Tibial artery (tissue), 4 donors: ENCODE data around the gene CFAP61.
A peak's percentile ranks its signal among the peaks of the same experiment; 100 is the strongest.

Experiments
- DNase-seq, 2 donors: peaks; one replicate each; pipeline ENCODE4 v3.0.0-alpha.2; 2019
- H3K27ac ChIP-seq, 2 donors: fragments of 200-600 bp; sonication (generic) in 1 of 2; 1 replicate in 1 of 2; 2 replicates in 1 of 2; pipeline ENCODE4 v1.5.1; 2018 to 2019; ENCODE audit warnings: mild to moderate bottlenecking in 1 of 2
- H3K27me3 ChIP-seq, 2 donors: fragments of 200-600 bp; sonication (generic) in 1 of 2; one replicate each; pipeline versions ENCODE4 v1.5.1 to v1.6.0; 2016 to 2019
- H3K36me3 ChIP-seq, 3 donors: fragments of 200-600 bp; sonication (generic) in 2 of 3; one replicate each; pipeline ENCODE4 v1.5.1; 2016 to 2019; ENCODE audit warnings: mild to moderate bottlenecking in 2 of 3
- H3K4me1 ChIP-seq, 4 donors: fragments of 200-600 bp; sonication (generic) in 2 of 4; 1 replicate in 3 of 4; 2 replicates in 1 of 4; pipeline ENCODE4 v1.5.1; 2016 to 2019
- H3K4me3 ChIP-seq, 2 donors: fragments of 200-600 bp; sonication (generic) in 1 of 2; 1 replicate in 1 of 2; 2 replicates in 1 of 2; pipeline ENCODE4 v1.5.1; 2018 to 2019; ENCODE audit warnings: mild to moderate bottlenecking in 2 of 2
- H3K9me3 ChIP-seq, 3 donors: fragments of 200-600 bp; sonication (generic) in 1 of 3; one replicate each; pipeline ENCODE4 v1.5.1; 2016 to 2019
- CTCF ChIP-seq, 2 experiments: fragments of 200-600 bp in 1 of 2; fragments of 450-650 bp in 1 of 2; IDR thresholded peaks; one replicate each; pipeline ENCODE4 v1.5.1; 2017 to 2019; ENCODE audit warnings: antibody characterized with exemption in 2 of 2, mild to moderate bottlenecking in 1 of 2, moderate library complexity in 1 of 2
- intact Hi-C: fragments of 100-400 bp; cut with DNase I; formaldehyde crosslinking; loops from one replicate; pipeline ENCODE4 v1.15.0; 2023; ENCODE audit warnings: low total_unique reads

Gene CFAP61

GRCh38 chr20:20010639-20011500 lies 41.5 kb upstream of the CFAP61 start:
- no peak for DNase-seq
- Histone ChIP-seq H3K27ac (peak overlapping the region; percentile 79 to 90), H3K9me3 (no peaks in the 10 kb centered on the region), H3K27me3 (no peaks in the 10 kb centered on the region), H3K36me3 (no peaks in the 10 kb centered on the region), H3K4me3 (peak overlapping the region; percentile 26 to 36), H3K4me1 (peaks cover 0 to 28% (median 12%) of the 10 kb centered on the region in 4 donors)
- TF ChIP-seq CTCF (IDR thresholded peaks at IDR 0.05) = no peak
- intact Hi-C loops = no loop called here

GRCh38 chr20:20012541-20012940 lies 39.8 kb upstream of the CFAP61 start:
- H3K4me3 ChIP-seq = no peak overlapping the region

GRCh38 chr20:20014659-20015058 lies 37.7 kb upstream of the CFAP61 start:
- Histone ChIP-seq H3K36me3 (no peaks in the 10 kb centered on the region), H3K27ac (no peak overlapping the region), H3K4me1 (peaks cover 0 to 50% (median 29%) of the 10 kb centered on the region in 4 donors), H3K27me3 (no peaks in the 10 kb centered on the region), H3K4me3 (no peak overlapping the region), H3K9me3 (no peaks in the 10 kb centered on the region)
- no peak for DNase-seq
- TF ChIP-seq CTCF (IDR thresholded peaks at IDR 0.05) = no peak
- intact Hi-C loops = loop anchor here (5.0 kb wide), 1 partner anchor 38 kb away; the partner anchor contains the start of genes CFAP61 and CRNKL1

More at GRCh38 chr20:20012541-20012940, 39.8 kb upstream of the CFAP61 start:
- TF ChIP-seq CTCF (IDR thresholded peaks at IDR 0.05) = no peak
- Histone ChIP-seq H3K27ac (no peak overlapping the region), H3K4me1 (peaks cover 0 to 34% (median 12%) of the 10 kb centered on the region in 4 donors), H3K36me3 (no peaks in the 10 kb centered on the region), H3K27me3 (no peaks in the 10 kb centered on the region), H3K9me3 (no peaks in the 10 kb centered on the region)
- no peak for DNase-seq
- intact Hi-C loops = no loop called here

GRCh38 chr20:20017001-20017843 lies 35.1 kb upstream of the CFAP61 start, which contains the start of gene NAA20:
TSS of gene NAA20 (plus strand) at chr20:20017362. CDS start at chr20:20017397, 35 bp downstream.
- H3K4me3 ChIP-seq = peak within 1 kb of the TSS; percentile 80 to 97
- peak; percentile 87 to 91 for TF ChIP-seq CTCF (IDR thresholded peaks at IDR 0.05)
- peak within 1 kb of the TSS; percentile 78 to 87 for H3K27ac ChIP-seq
- peak; percentile 90 to 96 for DNase-seq
- H3K9me3 ChIP-seq = no peaks in the 10 kb centered on the region
- intact Hi-C loops = loop anchor here (5.0 kb wide), 1 partner anchor 35 kb away; the partner anchor contains the start of genes CFAP61 and CRNKL1
- no peaks in the 10 kb centered on the region for H3K36me3 ChIP-seq
- no peaks in the 10 kb centered on the region for H3K27me3 ChIP-seq
- H3K4me1 ChIP-seq = peaks cover 0 to 35% (median 24%) of the 10 kb centered on the region in 4 donors

- H3K27me3 ChIP-seq = no peaks in the 10 kb centered on the region
- peak overlapping the region; percentile 78 to 87 for H3K27ac ChIP-seq
- TF ChIP-seq CTCF (IDR thresholded peaks at IDR 0.05) = no peak
Measured at GRCh38 chr20:20017844-20018185, 34.5 kb upstream of the CFAP61 start.

More at GRCh38 chr20:20017844-20018185, 34.5 kb upstream of the CFAP61 start:
- H3K9me3 ChIP-seq = no peaks in the 10 kb centered on the region
- H3K4me1 ChIP-seq = peaks cover 0 to 35% (median 24%) of the 10 kb centered on the region in 4 donors
- H3K36me3 ChIP-seq = peaks cover 0 to 6% (median 0%) of the 10 kb centered on the region in 3 donors
- intact Hi-C loops = loop anchor here (5.0 kb wide), 1 partner anchor 34 kb away; the partner anchor contains the start of genes CFAP61 and CRNKL1
- H3K4me3 ChIP-seq = peak overlapping the region; percentile 80 to 97
- no peak for DNase-seq
